GM20431 (cell line): ENCODE results near the gene CDH23.

ENCODE experiments used
- in situ Hi-C: fragments of 300-500 bp; cut with MseI, MboI; formaldehyde crosslinking; loops from one replicate; pipeline ENCODE4 v1.15.0; 2020; ENCODE audit warnings: low sequenced_read_pairs; ENCODE audit not compliant: unreplicated experiment

CDH23 gene

DNA sequence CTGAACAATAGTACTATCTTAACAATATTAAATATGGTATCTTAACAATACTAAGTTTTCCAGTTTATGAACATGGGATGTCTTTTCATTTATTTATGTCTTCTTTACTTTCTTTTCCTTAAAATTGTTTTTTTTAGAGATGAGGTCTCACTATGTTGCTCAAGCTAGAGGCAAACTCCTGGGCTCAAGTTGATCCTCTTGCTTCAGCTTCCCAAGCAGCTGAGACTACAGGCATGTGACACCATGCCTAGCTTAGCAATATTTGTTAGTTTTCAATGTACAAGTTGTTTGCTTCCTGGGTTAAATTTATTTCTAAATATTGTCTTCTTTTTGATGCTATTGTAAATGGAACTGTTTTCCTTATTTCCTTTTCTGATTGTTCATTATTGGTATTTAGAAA lies 16.9 kb downstream of the CDH23 start:
- in situ Hi-C loops: no loop called here

DNA sequence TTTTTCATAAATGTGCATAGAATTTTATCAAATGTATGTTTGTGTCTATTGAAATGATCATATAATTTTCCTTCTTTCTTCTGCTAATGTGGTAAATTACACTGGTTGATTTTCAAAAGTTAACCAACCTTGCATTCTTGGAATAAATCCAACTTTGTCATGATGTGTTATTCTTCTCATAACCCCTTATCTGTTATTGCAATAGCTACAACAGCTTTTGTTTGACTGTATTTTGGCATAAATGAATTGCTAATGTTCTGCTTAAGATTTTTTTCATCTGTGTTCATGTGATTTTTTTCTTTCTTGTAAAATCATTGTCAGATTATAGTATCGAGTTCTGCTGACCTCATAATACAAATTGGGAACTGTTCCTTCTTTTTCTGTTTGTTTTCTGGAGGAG lies 17.6 kb downstream of the CDH23 start:
- in situ Hi-C loops: no loop called here

DNA sequence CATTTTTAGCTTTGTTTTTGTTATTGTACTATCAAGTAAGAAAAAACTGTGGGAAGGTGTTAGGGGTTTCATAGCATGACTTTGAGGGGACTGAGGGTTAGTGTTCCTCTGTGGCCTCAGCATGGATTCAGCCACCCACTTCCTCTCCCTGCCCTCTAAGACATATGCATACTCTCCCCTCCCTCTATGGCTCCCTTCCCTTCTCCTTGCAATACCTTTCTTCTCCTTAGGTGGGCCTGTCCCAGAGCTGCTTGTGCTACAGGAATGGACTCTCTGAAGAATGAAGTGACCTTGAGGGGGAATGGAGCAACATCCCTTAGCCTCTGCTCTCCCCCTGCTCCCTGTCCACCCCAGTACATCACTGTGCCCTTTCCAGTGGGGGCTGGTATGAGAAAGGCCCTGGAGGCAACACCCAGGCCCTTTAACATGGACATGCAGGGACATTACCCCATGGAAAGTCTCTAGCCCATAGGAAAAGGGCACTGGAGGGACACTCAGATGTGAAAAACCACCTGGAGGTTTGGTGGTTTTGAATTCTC lies 22.4 kb downstream of the CDH23 start:
- in situ Hi-C loops: no loop called here

DNA sequence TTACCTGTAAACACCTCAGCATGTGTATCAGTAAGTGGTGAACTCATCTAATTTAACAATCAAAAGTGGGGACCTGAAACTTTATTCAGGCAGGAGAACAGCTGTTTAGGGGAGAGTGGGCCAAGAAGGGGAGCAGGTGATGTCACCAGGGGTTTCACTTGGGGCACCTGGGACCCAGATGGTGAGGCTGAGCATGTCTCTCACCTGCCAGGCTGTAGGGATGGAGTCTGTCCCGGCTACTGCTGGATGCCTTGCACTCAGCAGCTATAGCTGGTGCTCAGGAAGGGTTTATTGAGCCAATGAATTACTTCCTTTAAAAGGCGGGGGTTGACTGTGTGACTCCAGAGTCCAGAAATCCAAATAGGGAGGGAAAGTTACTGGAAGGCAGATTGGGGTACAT lies 23.0 kb downstream of the CDH23 start:
- in situ Hi-C loops: no loop called here

DNA sequence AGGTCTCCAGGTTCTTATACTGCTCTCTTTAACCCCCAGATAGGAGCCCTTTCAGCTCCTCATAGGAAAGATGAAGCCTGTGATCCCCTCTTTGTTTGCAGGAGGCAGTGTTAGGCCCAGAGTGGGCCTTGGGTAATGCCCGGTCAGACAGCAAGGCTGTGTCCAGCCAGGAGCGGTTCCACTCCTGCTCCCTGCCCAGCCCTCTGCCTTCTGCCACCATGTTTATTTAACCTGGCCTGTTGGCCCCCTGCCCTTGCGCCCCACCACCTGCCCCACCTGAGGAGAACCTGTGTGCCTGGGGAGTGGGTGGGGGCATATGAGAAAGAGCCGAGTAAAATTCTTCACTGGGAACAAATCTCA lies 24.3 kb downstream of the CDH23 start:
- in situ Hi-C loops: no loop called here

DNA sequence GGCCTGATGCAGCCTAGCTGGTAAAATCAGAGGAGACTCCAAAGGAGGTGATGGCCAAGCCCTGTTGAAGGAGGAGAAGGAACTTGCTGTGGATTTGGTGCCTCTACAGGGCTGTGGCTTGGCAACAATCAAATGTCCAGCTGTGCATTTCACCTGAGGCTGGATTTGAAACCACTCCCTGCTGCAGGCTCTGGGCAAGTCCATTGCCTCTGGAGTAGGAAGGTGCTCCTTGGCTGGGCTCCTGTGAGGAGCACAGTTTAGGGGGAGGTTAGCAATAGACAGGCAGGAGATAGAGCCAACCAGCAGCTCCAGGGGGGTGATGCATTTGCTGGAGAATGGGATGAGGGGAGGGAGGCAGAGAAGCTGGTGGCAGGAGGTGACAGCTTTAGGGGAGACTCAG lies 26.5 kb downstream of the CDH23 start:
- in situ Hi-C loops: no loop called here

DNA sequence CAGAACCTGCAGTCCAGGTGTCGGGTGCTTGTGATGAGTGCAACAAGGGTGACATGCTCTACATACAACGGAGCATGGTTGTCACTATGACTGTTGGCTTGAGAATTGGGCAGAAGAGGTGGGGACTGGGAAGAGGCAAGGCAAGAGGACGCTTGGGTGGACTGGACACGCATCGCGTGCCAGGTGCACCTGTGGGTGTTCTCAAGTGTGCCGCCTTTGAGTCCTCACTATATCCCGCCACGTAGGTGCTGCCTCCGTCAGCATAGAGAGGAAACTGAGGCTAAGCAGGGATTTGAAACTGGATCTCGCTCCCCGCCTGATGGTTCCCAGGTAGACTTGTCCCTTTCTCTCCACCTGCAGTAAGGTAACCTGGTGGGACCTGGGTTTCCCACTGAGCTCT lies 27.2 kb downstream of the CDH23 start:
- in situ Hi-C loops: no loop called here

DNA sequence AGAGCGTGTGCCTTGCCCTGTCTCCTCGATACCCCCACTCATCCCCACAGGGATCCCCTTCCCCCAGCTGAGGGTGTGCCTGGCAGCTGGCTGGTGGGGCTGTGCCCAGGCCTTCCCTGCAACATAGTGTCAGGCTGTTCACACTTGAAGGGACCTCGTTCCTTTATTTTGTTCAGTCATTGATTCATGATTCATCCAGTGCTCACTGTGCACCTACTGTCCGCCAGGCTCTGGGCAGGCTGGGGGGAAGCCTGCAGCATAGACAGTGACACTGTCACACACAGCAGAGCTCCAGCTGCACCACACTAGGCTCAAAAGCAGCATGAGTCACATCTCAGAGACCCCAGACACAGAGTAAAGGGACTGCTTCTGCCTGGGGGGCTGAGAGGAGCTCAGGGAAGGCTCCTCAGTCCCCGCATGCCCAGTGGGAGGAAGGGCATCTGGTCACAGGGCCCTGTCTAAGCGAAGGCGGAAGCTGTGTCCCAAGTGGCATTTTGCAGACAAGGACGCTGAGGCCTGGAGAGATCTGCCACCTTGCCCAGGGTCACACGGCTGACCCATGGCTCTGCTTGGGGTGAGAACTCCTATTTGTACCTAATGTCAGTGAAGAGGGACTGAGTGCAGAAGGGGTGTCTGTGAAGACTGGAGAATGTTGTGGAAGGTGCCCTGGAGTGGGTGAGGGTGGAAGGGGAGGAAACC lies 27.9 kb downstream of the CDH23 start:
- in situ Hi-C loops: no loop called here

DNA sequence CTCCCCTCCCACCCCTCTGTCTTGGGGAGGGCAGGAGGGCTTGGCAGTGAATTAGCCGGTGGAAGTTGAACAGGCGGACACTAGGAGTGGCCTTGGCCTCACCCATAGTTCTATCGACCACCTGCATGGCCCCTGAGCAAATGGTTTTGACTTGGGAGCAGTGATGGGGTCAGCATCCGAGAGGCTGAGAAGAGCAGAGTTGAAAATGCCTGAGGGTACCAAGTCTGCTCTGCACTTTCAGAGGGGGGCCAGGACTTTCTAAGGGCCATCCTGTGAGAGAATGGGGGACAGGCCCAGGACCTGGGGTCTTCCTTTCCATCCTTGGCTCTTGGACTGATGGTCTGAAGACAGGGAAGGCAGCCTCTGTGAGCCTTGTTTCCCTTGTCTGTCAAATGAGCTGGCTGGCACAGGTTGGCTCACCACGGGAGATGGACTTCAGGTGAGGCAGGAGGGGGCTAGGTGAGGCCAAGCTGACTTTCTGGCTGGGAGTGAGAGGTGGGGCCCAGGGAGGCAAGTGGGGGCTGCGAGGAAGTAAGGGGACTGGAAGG lies 29.4 kb downstream of the CDH23 start:
- in situ Hi-C loops: no loop called here

DNA sequence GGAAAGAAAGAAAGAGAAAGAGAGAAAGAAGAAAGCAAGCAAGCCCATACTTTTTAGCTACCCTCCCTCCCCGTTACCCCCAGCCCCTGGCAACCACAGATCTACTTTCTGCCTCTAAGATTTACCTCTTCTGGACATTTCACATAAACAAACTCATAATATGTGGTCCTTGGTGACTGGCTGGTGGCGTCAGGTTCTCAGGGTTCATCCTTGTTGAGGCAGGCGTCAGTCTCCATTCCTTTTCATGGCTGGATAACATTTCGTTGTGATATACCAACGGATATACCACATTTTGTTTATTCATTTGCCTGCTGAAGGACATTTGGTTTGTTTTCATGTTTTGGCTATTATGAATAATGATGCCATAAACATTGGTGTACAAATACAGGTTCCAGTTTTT lies 30.5 kb downstream of the CDH23 start:
- in situ Hi-C loops: no loop called here

DNA sequence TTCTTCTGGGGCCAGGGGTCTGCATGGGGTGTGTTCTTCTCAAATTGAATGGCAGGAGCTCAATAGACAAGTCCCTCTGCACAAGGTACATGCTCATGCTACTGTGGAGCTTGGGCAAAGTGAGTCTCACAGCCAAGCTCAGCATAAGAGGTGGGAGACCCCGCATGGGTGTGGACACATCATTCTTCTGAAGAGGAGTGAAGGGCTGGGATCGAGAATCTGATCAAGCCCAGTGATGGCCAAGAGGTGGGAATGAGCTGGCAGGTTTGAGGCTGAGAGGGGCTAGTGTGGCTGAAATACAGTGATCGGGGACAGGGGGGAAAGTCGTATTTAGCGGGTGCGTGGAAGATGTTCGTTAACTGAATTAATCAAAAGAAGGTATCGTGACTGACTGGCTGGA lies 32.6 kb downstream of the CDH23 start:
- in situ Hi-C loops: no loop called here

DNA sequence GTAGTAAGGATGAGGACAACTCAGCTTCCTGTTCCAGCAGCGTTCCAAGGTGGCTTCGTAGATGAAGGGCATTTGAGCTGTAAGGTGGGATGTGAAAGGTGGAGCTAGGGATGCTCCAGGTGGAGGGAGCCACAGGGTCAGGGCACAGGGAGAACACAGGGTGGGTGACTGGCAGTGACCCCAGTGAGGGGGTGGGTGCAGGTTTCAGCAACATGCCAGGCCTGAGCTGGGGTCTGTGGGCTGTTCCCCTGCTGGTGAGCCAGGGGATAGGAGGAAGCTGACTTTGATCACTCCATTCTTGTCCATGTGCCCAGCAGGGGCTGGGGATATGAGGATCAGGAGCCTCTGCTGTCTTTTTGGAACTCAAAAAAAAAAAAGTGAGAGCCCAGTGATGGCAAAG lies 33.2 kb downstream of the CDH23 start:
- in situ Hi-C loops: no loop called here

DNA sequence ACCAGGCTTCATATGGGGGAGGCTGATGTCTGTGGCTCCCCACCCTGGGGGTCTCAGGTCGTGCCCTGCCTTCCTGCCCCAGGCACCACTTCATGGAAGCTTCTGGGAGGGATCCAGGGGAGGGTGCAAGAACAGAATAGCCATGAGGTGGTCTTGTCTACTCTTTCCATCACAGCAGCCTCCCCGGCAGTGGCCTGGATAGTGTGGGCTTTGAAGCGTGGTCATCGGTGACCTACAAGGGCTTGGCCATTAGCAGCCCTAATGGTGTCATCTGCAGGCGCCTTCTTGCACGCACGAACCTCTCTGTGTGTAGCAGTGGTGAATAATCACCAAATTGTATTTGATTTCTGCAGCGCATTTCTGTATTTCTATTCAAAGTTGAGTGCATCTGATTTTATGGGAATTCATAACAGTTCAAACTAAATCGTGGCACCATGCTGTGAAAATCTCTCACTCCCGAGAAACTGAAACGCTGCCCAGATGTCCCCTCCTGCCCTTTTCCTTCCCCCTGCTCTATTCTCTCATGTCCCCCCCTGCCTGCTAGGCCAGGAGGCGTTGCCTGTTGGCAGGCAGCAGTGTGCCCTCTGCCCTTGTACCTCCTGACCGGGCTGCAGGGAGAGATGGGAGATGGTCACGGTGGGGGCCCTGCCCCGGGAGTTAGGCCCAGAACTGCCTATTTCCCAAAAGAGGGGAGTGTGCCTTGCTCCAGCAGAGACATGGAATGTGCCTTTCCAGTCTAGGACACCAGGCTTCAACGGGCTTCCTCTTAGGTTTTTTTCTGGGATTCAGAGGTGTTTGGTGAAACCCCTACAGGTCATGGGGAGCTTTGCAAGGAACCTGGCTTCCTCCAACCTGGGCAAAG lies 34.8 kb downstream of the CDH23 start:
- in situ Hi-C loops: no loop called here

DNA sequence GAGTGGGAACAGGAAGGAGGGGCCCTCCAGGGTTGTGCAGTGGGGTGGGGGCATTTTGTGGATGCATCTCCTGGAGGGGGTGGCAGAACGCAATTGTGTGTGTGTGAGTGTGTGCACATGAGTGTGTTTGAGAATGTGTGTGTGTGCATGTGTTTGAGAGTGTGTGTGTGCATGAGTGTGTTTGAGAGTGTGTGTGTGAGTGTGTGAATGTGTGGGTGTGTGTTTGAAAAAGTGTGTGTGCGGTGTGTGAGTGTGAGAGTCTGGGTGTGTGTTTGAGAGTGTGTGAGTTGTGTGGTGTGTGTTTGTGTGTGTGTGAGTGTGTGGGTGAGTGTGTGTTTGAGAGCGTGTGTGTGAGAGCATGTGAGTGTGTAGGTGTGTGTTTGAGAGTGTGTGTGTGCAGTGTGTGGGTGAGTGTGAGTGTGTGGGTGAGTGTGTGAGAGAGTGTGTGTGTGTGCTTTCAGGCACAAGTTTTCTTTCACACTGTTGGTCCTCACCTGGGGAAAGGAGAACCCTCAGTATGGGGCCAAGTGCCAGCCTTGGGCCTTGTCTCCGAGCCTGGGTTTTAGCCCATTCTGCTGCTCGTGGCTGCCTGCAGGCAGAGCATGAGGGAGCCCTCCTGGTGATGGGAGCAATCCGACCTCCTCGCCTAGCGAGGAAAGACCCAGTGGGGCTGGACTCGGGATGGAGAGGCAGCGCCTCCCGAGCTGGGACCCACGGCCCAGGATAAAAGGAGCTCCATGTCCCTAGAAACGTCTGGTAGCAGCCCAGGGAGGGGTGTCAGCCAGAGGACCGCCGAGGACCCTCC lies 35.6 kb downstream of the CDH23 start:
- in situ Hi-C loops: no loop called here

DNA sequence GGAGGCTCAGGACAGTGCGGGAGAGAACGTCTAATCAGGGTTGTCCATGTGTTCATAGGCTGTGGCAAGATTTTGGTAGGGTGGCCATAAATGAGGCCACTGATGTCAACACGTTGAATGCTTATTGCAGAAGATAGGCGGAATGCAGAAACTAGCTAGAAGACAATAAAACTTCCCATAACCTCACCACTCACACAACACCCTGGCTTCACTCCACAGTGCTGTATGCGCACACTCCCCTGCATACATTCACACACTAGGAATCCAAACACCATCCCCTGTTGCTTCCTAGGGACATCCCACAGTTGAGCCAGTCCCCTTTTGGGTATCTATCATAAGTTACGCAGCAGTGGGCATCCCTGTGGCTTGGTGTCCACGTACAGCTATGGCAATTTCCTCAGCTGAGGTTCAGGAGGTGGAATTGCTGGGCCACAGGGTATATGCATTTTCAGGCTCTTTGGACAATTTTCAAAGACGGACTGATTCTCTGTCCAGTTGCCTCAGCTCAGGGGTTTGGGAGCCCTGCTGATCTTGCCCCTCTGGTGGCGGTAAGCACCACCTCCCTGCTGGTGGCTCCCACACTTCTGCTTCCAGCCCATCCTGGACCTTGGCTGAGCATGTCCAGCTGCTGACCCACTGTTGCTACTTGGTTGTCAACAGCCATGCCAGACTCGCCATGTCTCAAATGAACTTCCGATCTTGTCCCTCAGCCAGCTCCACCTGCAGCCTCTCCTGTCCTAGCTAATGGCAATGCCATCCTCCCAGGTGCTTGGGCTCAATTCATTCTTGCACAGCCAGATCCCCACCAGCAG lies 36.4 kb downstream of the CDH23 start:
- in situ Hi-C loops: no loop called here

DNA sequence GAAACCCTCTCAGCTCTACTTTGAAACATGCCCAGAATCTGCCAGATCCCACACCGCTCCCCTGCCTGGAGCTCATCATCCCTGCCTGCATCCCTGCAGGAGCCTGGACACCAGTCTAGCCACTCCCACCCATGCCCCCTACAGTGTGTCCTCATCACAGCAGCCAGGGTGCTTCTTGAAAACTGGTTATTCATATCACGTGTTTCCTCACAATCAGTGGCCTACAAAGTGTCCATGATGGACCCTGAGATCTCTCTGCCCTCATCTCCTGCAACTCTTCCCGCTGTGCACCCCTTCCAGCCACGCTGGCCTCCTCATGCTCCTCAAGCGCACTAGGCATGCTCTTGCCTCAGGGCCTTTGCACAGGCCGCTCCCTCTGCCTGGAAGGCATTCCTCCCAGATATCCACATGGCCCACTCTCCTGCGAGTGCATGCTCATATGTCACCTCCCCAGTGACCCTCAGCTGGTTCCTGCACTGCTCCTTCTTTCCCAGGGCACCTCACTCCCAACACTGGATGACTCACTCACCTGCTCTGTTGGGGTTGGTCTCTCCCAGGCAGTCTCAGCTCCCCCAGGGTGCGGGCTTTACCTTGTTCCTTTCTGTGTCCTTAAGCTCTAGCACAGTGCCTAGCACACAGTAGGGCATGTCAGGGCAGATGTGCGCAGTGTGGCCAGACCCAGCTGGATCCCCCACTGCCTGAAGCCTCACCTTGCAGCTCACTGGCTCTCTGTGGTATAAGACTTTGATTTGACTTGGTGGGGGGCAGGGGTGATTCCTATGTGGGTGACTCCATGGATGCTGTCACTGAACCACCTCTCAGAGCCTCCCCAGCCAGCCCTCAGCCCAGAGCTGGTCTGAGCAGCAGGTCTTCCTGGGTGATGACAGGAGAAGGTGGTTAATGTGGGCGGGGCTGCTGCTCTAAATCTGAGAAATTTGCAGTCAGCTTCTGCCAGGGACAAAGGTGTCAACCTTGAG lies 37.3 kb downstream of the CDH23 start:
- in situ Hi-C loops: no loop called here

DNA sequence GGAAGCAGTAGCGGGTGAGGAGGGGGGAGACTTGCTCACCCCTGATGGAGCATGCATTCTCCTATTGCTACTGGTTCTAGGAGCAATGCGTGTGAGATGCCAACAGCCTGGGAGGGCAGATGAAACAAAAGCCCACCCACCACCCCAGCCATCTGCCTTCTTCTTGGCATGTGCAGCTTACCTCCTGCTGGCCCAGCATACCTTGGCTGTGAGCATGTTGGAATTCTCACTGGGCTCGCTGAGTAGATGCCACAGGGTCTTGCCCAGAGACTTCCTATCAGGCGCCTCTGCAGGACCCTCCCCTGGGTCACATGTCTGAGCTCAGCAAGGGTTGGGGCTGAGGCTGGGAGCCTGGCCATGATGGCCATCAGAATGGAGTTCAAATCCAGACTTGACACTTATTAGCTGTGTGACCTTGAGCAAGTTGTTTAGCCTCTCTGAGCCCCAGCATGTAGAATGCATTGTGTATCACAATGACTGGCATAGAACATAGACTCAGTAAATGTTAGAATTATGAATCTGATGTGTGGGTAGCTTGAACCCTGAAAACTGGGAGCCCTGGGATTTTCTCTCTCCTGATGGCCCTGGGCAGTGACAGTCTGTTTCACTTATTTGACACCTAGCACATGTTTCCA lies 38.2 kb downstream of the CDH23 start:
- in situ Hi-C loops: no loop called here
